Activated CD4-positive, alpha-beta T cell treated with anti-CD3 and anti-CD28 coated beads for 24 hours (primary cell): ENCODE measurements around the gene TF.

Source experiments
- DNase-seq, 2 donors: peaks; one replicate each; pipeline ENCODE4 v3.0.0-alpha.2; 2020; ENCODE audit warnings: low read depth in 2 of 2

TF gene

GRCh38 chr3:133812872-133813271, 66.7 kb downstream of the TF start:
- DNase-seq: no peak

GRCh38 chr3:133815386-133815785, 69.2 kb downstream of the TF start:
- no peak for DNase-seq

GRCh38 chr3:133820129-133820528, 73.9 kb downstream of the TF start:
- no peak for DNase-seq

- no peak for DNase-seq
Observed at GRCh38 chr3:133820889-133821675, 74.9 kb downstream of the TF start.

GRCh38 chr3:133821767-133822638, 75.8 kb downstream of the TF start:
- no peak for DNase-seq

- no peak for DNase-seq
Observed at GRCh38 chr3:133824961-133825485, 78.8 kb downstream of the TF start.

GRCh38 chr3:133825969-133826727, 80.0 kb downstream of the TF start:
- no peak for DNase-seq

- no peak for DNase-seq
Observed at GRCh38 chr3:133827136-133827535, 80.9 kb downstream of the TF start.

GRCh38 chr3:133827684-133828083, 81.5 kb downstream of the TF start:
- no peak for DNase-seq

- DNase-seq: no peak
Observed at GRCh38 chr3:133828576-133829309, 82.5 kb downstream of the TF start.

GRCh38 chr3:133829310-133829707, 83.1 kb downstream of the TF start:
- DNase-seq: no peak

- DNase-seq: no peak
Observed at GRCh38 chr3:133830071-133830470, 83.9 kb downstream of the TF start.

- DNase-seq: no peak
Observed at GRCh38 chr3:133831966-133832801, 86.0 kb downstream of the TF start.

- DNase-seq: no peak
Observed at GRCh38 chr3:133832802-133833144, 86.6 kb downstream of the TF start.

GRCh38 chr3:133833267-133833666, 87.1 kb downstream of the TF start:
- no peak for DNase-seq

- no peak for DNase-seq
Observed at GRCh38 chr3:133833880-133834620, 87.9 kb downstream of the TF start.

GRCh38 chr3:133834621-133835417, 88.6 kb downstream of the TF start:
- DNase-seq: no peak

GRCh38 chr3:133835418-133835743, 89.2 kb downstream of the TF start:
- no peak for DNase-seq

GRCh38 chr3:133835961-133836360, 89.8 kb downstream of the TF start:
- no peak for DNase-seq
